Stimulated activated memory B cell treated with anti-CD40 and anti-IgM and Interleukin-4, amounts not matched to agents 10 μg/mL and 1 μg/mL and 100 μg/mL, for 72 hours (primary cell): ENCODE measurements around the gene BPGM.
"Not testable (repeated sequence)": the region's sequence is repeated elsewhere in the genome, so short reads cannot be mapped to it uniquely, and the experiment has no call there.

Source experiments
- ATAC-seq: fragments of 150-1000 bp; cut with Tn5 transposase; 2 replicates; pipeline ENCODE4 v1.10.0; 2021
- H3K27ac Mint-ChIP-seq: one replicate; pipeline ENCODE4 v1.8.0; 2022; ENCODE audit warnings: mild to moderate bottlenecking, mixed read lengths
- H3K27me3 Mint-ChIP-seq: one replicate; pipeline ENCODE4 v1.8.0; 2022; ENCODE audit warnings: mixed read lengths
- H3K36me3 Mint-ChIP-seq: one replicate; pipeline ENCODE4 v1.8.0; 2022; ENCODE audit warnings: mixed read lengths
- H3K4me1 Mint-ChIP-seq: one replicate; pipeline ENCODE4 v1.8.0; 2022; ENCODE audit warnings: mixed read lengths
- H3K4me3 Mint-ChIP-seq: one replicate; pipeline ENCODE4 v1.8.0; 2022; ENCODE audit warnings: mild to moderate bottlenecking, moderate library complexity, mixed read lengths
- H3K9me3 Mint-ChIP-seq: one replicate; pipeline ENCODE4 v1.8.0; 2022; ENCODE audit warnings: mixed read lengths

The BPGM gene

GRCh38 chr7:134643131-134643530 lies 3.5 kb upstream of the BPGM start:
- no peak overlapping the region for H3K27ac Mint-ChIP-seq
- no peaks in the 10 kb centered on the region for H3K9me3 Mint-ChIP-seq
- H3K4me1 Mint-ChIP-seq, result peaks cover 2% of the 10 kb centered on the region
- ATAC-seq, result no peak
- H3K27me3 Mint-ChIP-seq, result no peaks in the 10 kb centered on the region
- H3K4me3 Mint-ChIP-seq, result no peak overlapping the region
- H3K36me3 Mint-ChIP-seq, result peaks cover 6% of the 10 kb centered on the region

- no peaks in the 10 kb centered on the region for H3K9me3 Mint-ChIP-seq
- no peak overlapping the region for H3K4me3 Mint-ChIP-seq
- no peaks in the 10 kb centered on the region for H3K27me3 Mint-ChIP-seq
- ATAC-seq, result no peak
- H3K36me3 Mint-ChIP-seq, result peaks cover 14% of the 10 kb centered on the region
- H3K4me1 Mint-ChIP-seq, result peaks cover 22% of the 10 kb centered on the region
- H3K27ac Mint-ChIP-seq, result no peak overlapping the region
Measured at GRCh38 chr7:134645478-134645877, 1.2 kb upstream of the BPGM start.

- Mint-ChIP-seq H3K4me3 (no peak overlapping the region), H3K9me3 (no peaks in the 10 kb centered on the region), H3K27me3 (no peaks in the 10 kb centered on the region), H3K36me3 (peaks cover 14% of the 10 kb centered on the region), H3K27ac (no peak overlapping the region), H3K4me1 (peaks cover 24% of the 10 kb centered on the region)
- ATAC-seq, result no peak
Measured at GRCh38 chr7:134645935-134646334, 718 bp upstream of the BPGM start.

GRCh38 chr7:134648456-134648855 lies 1.8 kb downstream of the BPGM start:
- Mint-ChIP-seq H3K27ac (no peak overlapping the region), H3K9me3 (no peaks in the 10 kb centered on the region), H3K36me3 (peaks cover 16% of the 10 kb centered on the region), H3K4me3 (no peak overlapping the region), H3K4me1 (peaks cover 33% of the 10 kb centered on the region), H3K27me3 (no peaks in the 10 kb centered on the region)
- ATAC-seq, result no peak

- no peak overlapping the region for H3K27ac Mint-ChIP-seq
- ATAC-seq, result no peak
- no peaks in the 10 kb centered on the region for H3K9me3 Mint-ChIP-seq
- peak overlapping the region; percentile 13 for H3K4me3 Mint-ChIP-seq
- H3K27me3 Mint-ChIP-seq, result no peaks in the 10 kb centered on the region
- peaks cover 41% of the 10 kb centered on the region for H3K4me1 Mint-ChIP-seq
- peaks cover 22% of the 10 kb centered on the region for H3K36me3 Mint-ChIP-seq
Measured at GRCh38 chr7:134649226-134649775, 2.6 kb downstream of the BPGM start.

GRCh38 chr7:134651991-134652390 lies 5.3 kb downstream of the BPGM start:
- H3K36me3 Mint-ChIP-seq, result peaks cover 46% of the 10 kb centered on the region
- no peak for ATAC-seq
- no peak overlapping the region for H3K27ac Mint-ChIP-seq
- H3K27me3 Mint-ChIP-seq, result no peaks in the 10 kb centered on the region
- no peaks in the 10 kb centered on the region for H3K9me3 Mint-ChIP-seq
- H3K4me1 Mint-ChIP-seq, result peaks cover 52% of the 10 kb centered on the region
- H3K4me3 Mint-ChIP-seq, result no peak overlapping the region

GRCh38 chr7:134654104-134654775 lies 7.6 kb downstream of the BPGM start:
- peak overlapping the region; percentile 7 for H3K27ac Mint-ChIP-seq
- H3K36me3 Mint-ChIP-seq, result peaks cover 53% of the 10 kb centered on the region
- ATAC-seq, result peak; percentile 71
- H3K9me3 Mint-ChIP-seq, result no peaks in the 10 kb centered on the region
- H3K4me1 Mint-ChIP-seq, result peaks cover 51% of the 10 kb centered on the region
- no peaks in the 10 kb centered on the region for H3K27me3 Mint-ChIP-seq
- H3K4me3 Mint-ChIP-seq, result no peak overlapping the region

GRCh38 chr7:134657526-134657925 lies 10.9 kb downstream of the BPGM start:
- Mint-ChIP-seq H3K27ac (no peak overlapping the region), H3K4me1 (peaks cover 34% of the 10 kb centered on the region), H3K4me3 (no peak overlapping the region), H3K27me3 (no peaks in the 10 kb centered on the region), H3K9me3 (no peaks in the 10 kb centered on the region), H3K36me3 (peaks cover 56% of the 10 kb centered on the region)
- no peak for ATAC-seq

- H3K9me3 Mint-ChIP-seq, result no peaks in the 10 kb centered on the region
- no peak for ATAC-seq
- H3K27ac Mint-ChIP-seq, result no peak overlapping the region
- peaks cover 59% of the 10 kb centered on the region for H3K36me3 Mint-ChIP-seq
- H3K27me3 Mint-ChIP-seq, result no peaks in the 10 kb centered on the region
- no peak overlapping the region for H3K4me3 Mint-ChIP-seq
- H3K4me1 Mint-ChIP-seq, result peaks cover 23% of the 10 kb centered on the region
Measured at GRCh38 chr7:134660242-134660785, 13.7 kb downstream of the BPGM start.

GRCh38 chr7:134660961-134661376 lies 14.3 kb downstream of the BPGM start:
- Mint-ChIP-seq H3K27me3 (no peaks in the 10 kb centered on the region), H3K4me1 (peaks cover 24% of the 10 kb centered on the region), H3K36me3 (peaks cover 56% of the 10 kb centered on the region), H3K9me3 (no peaks in the 10 kb centered on the region), H3K4me3 (no peak overlapping the region), H3K27ac (no peak overlapping the region)
- ATAC-seq, result no peak

- no peak for ATAC-seq
- H3K4me1 Mint-ChIP-seq, result peaks cover 21% of the 10 kb centered on the region
- no peaks in the 10 kb centered on the region for H3K27me3 Mint-ChIP-seq
- H3K9me3 Mint-ChIP-seq, result no peaks in the 10 kb centered on the region
- H3K36me3 Mint-ChIP-seq, result peaks cover 59% of the 10 kb centered on the region
- no peak overlapping the region for H3K4me3 Mint-ChIP-seq
- H3K27ac Mint-ChIP-seq, result no peak overlapping the region
Measured at GRCh38 chr7:134662166-134662870, 15.7 kb downstream of the BPGM start.

GRCh38 chr7:134662871-134663205 lies 16.2 kb downstream of the BPGM start:
- ATAC-seq, result no peak
- peaks cover 16% of the 10 kb centered on the region for H3K4me1 Mint-ChIP-seq
- H3K4me3 Mint-ChIP-seq, result no peak overlapping the region
- H3K9me3 Mint-ChIP-seq, result no peaks in the 10 kb centered on the region
- H3K36me3 Mint-ChIP-seq, result peaks cover 59% of the 10 kb centered on the region
- H3K27me3 Mint-ChIP-seq, result no peaks in the 10 kb centered on the region
- H3K27ac Mint-ChIP-seq, result no peak overlapping the region

GRCh38 chr7:134665045-134665444 lies 18.4 kb downstream of the BPGM start:
- Mint-ChIP-seq H3K4me1 (peaks cover 30% of the 10 kb centered on the region), H3K36me3 (peaks cover 48% of the 10 kb centered on the region)

GRCh38 chr7:134667899-134668298 lies 21.2 kb downstream of the BPGM start:
- H3K27ac Mint-ChIP-seq, result no peak overlapping the region
- no peak for ATAC-seq
- H3K36me3 Mint-ChIP-seq, result peaks cover 42% of the 10 kb centered on the region
- no peaks in the 10 kb centered on the region for H3K27me3 Mint-ChIP-seq
- H3K4me3 Mint-ChIP-seq, result no peak overlapping the region
- H3K4me1 Mint-ChIP-seq, result peaks cover 39% of the 10 kb centered on the region
- no peaks in the 10 kb centered on the region for H3K9me3 Mint-ChIP-seq

More at GRCh38 chr7:134665045-134665444, 18.4 kb downstream of the BPGM start:
- ATAC-seq, H3K27me3 Mint-ChIP-seq, H3K9me3 Mint-ChIP-seq, H3K27ac Mint-ChIP-seq, H3K4me3 Mint-ChIP-seq: not testable (repeated sequence)

GRCh38 chr7:134669388-134669787 lies 22.7 kb downstream of the BPGM start:
- H3K27ac Mint-ChIP-seq, result peak overlapping the region; percentile 3
- H3K4me1 Mint-ChIP-seq, result peaks cover 30% of the 10 kb centered on the region
- peaks cover 32% of the 10 kb centered on the region for H3K36me3 Mint-ChIP-seq
- peaks cover 2% of the 10 kb centered on the region for H3K9me3 Mint-ChIP-seq
- no peak overlapping the region for H3K4me3 Mint-ChIP-seq
- no peaks in the 10 kb centered on the region for H3K27me3 Mint-ChIP-seq
- ATAC-seq, result no peak
